EL (cell line): Measurements from ENCODE around the gene ZNF534.
"Not testable (repeated sequence)": the region's sequence is repeated elsewhere in the genome, so short reads cannot be mapped to it uniquely, and the experiment has no call there.

ENCODE experiments used
- DNase-seq: peaks from one replicate; pipeline ENCODE4 v3.0.0-alpha.2; 2016

Gene ZNF534

GRCh38 chr19:52500474-52500873, 71.5 kb downstream of the ZNF534 start:
- not testable (repeated sequence) for DNase-seq

GRCh38 chr19:52500991-52501390, 72.0 kb downstream of the ZNF534 start:
- not testable (repeated sequence) for DNase-seq
